HepG2 (cell line): ENCODE results near the gene ORC6. TPM values are rescaled to one million over a fixed set of nuclear protein-coding genes. Genes with fewer than 3 reads are reported as not detected.

ENCODE experiments used
- ARHGAP35 ChIP-seq: sonication (generic); formaldehyde crosslinking; IDR thresholded peaks from 2 replicates; pipeline ENCODE4 v1.9.0; 2022; ENCODE audit warnings: mild to moderate bottlenecking, inconsistent platforms, moderate library complexity, missing genetic modification reagents, borderline replicate concordance
- CAMTA2 ChIP-seq: sonication (generic); formaldehyde crosslinking; IDR thresholded peaks from 2 replicates; pipeline ENCODE4 v1.4.0; 2020; ENCODE audit warnings: mild to moderate bottlenecking, missing genetic modification reagents, borderline replicate concordance
- CERS6 ChIP-seq: sonication (generic); formaldehyde crosslinking; IDR thresholded peaks from 2 replicates; pipeline ENCODE4 v1.5.0; 2020; ENCODE audit warnings: missing genetic modification reagents
- HMG20B ChIP-seq: conservative IDR thresholded peaks from 2 replicates; pipeline ENCODE4 v1.6.1; 2016; ENCODE audit warnings: missing genetic modification reagents, missing compliant biosample characterization
- MAFG ChIP-seq: sonication (generic); formaldehyde crosslinking; IDR thresholded peaks from 2 replicates; pipeline ENCODE4 v1.5.1; 2020; ENCODE audit warnings: mild to moderate bottlenecking, missing genetic modification reagents
- NCOR1 ChIP-seq: fragments of 200-600 bp; sonication (generic); IDR thresholded peaks from 2 replicates; pipeline ENCODE4 v1.7.0; 2017; ENCODE audit warnings: antibody characterized with exemption, low read length, borderline replicate concordance
- NFIB ChIP-seq: sonication (generic); formaldehyde crosslinking; IDR thresholded peaks from 2 replicates; pipeline ENCODE4 v1.9.0; 2021; ENCODE audit warnings: missing genetic modification reagents, mild to moderate bottlenecking, borderline replicate concordance
- NR2F1 ChIP-seq, 2 experiments: fragments of 450-650 bp in 1 of 2; formaldehyde crosslinking in 1 of 2; IDR thresholded peaks; 2 replicates each; pipeline versions ENCODE4 v1.5.0 to v1.6.1; 2016 to 2020; ENCODE audit warnings: mild to moderate bottlenecking in 1 of 2, missing compliant biosample characterization in 1 of 2, missing genetic modification reagents in 1 of 2, moderate library complexity in 1 of 2
- PCBP1 ChIP-seq: fragments of 200-400 bp; formaldehyde crosslinking; IDR thresholded peaks from 2 replicates; pipeline ENCODE4 v1.6.1; 2017; ENCODE audit warnings: mild to moderate bottlenecking, low read depth, low read length, borderline replicate concordance
- SALL1 ChIP-seq: sonication (generic); formaldehyde crosslinking; IDR thresholded peaks from 2 replicates; pipeline ENCODE4 v1.8.0; 2022; ENCODE audit warnings: mild to moderate bottlenecking, missing genetic modification reagents
- SMYD3 ChIP-seq: sonication (generic); formaldehyde crosslinking; IDR thresholded peaks from 2 replicates; pipeline ENCODE4 v1.8.1; 2023; ENCODE audit warnings: mild to moderate bottlenecking, missing genetic modification reagents
- SP2 ChIP-seq: sonication (generic); formaldehyde crosslinking; IDR thresholded peaks from 2 replicates; pipeline ENCODE4 v1.5.1; 2020; ENCODE audit warnings: mild to moderate bottlenecking, missing genetic modification reagents
- ZFP90 ChIP-seq: sonication (generic); formaldehyde crosslinking; IDR thresholded peaks from 2 replicates; pipeline ENCODE4 v1.8.0; 2022; ENCODE audit warnings: missing genetic modification reagents, mild to moderate bottlenecking, inconsistent platforms, borderline replicate concordance
- ZIK1 ChIP-seq: sonication (generic); formaldehyde crosslinking; IDR thresholded peaks from 2 replicates; pipeline ENCODE4 v1.5.0; 2020; ENCODE audit warnings: mild to moderate bottlenecking, low read depth, missing genetic modification reagents, borderline replicate concordance
- ZNF232 ChIP-seq: sonication (generic); formaldehyde crosslinking; IDR thresholded peaks from 2 replicates; pipeline ENCODE4 v1.4.0; 2020; ENCODE audit warnings: missing genetic modification reagents, borderline replicate concordance
- ZNF260 ChIP-seq: sonication (generic); formaldehyde crosslinking; IDR thresholded peaks from 2 replicates; pipeline ENCODE4 v1.4.0; 2020; ENCODE audit warnings: missing genetic modification reagents, low read depth, mild to moderate bottlenecking, borderline replicate concordance
- ZNF263 ChIP-seq: sonication (generic); formaldehyde crosslinking; IDR thresholded peaks from 2 replicates; pipeline ENCODE4 v1.4.0; 2020; ENCODE audit warnings: missing genetic modification reagents
- ZNF33A ChIP-seq: sonication (generic); formaldehyde crosslinking; IDR thresholded peaks from 2 replicates; pipeline ENCODE4 v1.5.1; 2020; ENCODE audit warnings: missing genetic modification reagents, mild to moderate bottlenecking, moderate library complexity, borderline replicate concordance
- ZNF605 ChIP-seq: sonication (generic); formaldehyde crosslinking; IDR thresholded peaks from 2 replicates; pipeline ENCODE4 v1.8.0; 2022; ENCODE audit warnings: mild to moderate bottlenecking, missing genetic modification reagents
- ZNF652 ChIP-seq: IDR thresholded peaks from 2 replicates; pipeline ENCODE4 v1.6.1; 2016; ENCODE audit warnings: low read depth, borderline replicate concordance
- ZNF724P ChIP-seq: sonication (generic); formaldehyde crosslinking; IDR thresholded peaks from 2 replicates; pipeline ENCODE4 v1.8.0; 2022; ENCODE audit warnings: missing genetic modification reagents, borderline replicate concordance
- polyA plus RNA-seq, 8 experiments: library from polyadenylated mRNA; depleted of rRNA in 3 of 8; stranded (reverse) in 7 of 8; unstranded in 1 of 8; fragments of >200 nt; fragmentation: Illumina TruSeq in 4 of 8; extraction: Trizol in 4 of 8; gene quantifications; 2 replicates each; pipeline versions ENCODE4 v1.2.1 to v1.2.3, GENCODE V29; 2011 to 2016; ENCODE audit warnings: low read depth in 4 of 8, missing spikeins in 1 of 8, mixed read lengths in 1 of 8; ENCODE audit not compliant: insufficient read depth in 1 of 8
- total RNA-seq, 5 experiments: library from RNA; depleted of rRNA; stranded (reverse); fragments of >200 nt; fragmentation: Illumina TruSeq; extraction: Trizol; gene quantifications; 2 replicates each; pipeline ENCODE4 v1.2.3, GENCODE V29; 2016; ENCODE audit warnings: low read depth in 1 of 5
- TF ChIP-seq, protein P1 (sequence below): sonication (generic); formaldehyde crosslinking; IDR thresholded peaks from 2 replicates; pipeline ENCODE4 v1.8.1; 2023; ENCODE audit warnings: mild to moderate bottlenecking, missing genetic modification reagents
- TF ChIP-seq, protein P2 (sequence below): sonication (generic); formaldehyde crosslinking; IDR thresholded peaks from 2 replicates; pipeline ENCODE4 v1.5.0; 2020; ENCODE audit warnings: missing genetic modification reagents
- TF ChIP-seq, protein P3 (sequence below): sonication (generic); formaldehyde crosslinking; IDR thresholded peaks from 2 replicates; pipeline ENCODE4 v1.4.0; 2020; ENCODE audit warnings: missing genetic modification reagents

Gene ORC6
- total and polyA plus RNA-seq, 2 of the 13 experiments (the other 11 are each of a cell fraction or from before 2014, with no cell fraction given): 34.2 to 69.8 TPM

- TF ChIP-seq SMYD3 (CRISPR knock-in tag) (0 out of 2 replicates have a peak, but pooled peaks have one; percentile 40), CAMTA2 (CRISPR knock-in tag) (no peak), ZIK1 (CRISPR knock-in tag) (0 out of 2 replicates have a peak, but pooled peaks have one; percentile 63), ZNF232 (CRISPR knock-in tag) (peak; percentile 32; the same call in 1 of the 2 replicates), PCBP1 (no peak), NR2F1 (CRISPR knock-in tag; IDR thresholded peaks at IDR 0.05) (no peak), ZNF652 (CRISPR knock-in tag) (no peak), HMG20B (CRISPR knock-in tag) (no peak), CERS6 (CRISPR knock-in tag) (peak; percentile 52; the same call in 1 of the 2 replicates), NCOR1 (no peak; the same call in 1 of the 2 replicates), NFIB (no peak), ZNF724P (CRISPR knock-in tag) (peak; percentile 83), ZNF260 (CRISPR knock-in tag) (no peak), ARHGAP35 (no peak; the same call in none of the 2 replicates), ZFP90 (CRISPR knock-in tag) (no peak), ZNF605 (CRISPR knock-in tag) (no peak), SALL1 (CRISPR knock-in tag) (peak; percentile 77), MAFG (no peak), SP2 (CRISPR knock-in tag) (peak; percentile 98), ZNF263 (CRISPR knock-in tag) (no peak; the same call in 1 of the 2 replicates), ZNF33A (CRISPR knock-in tag) (no peak; the same call in 1 of the 2 replicates)
- TF ChIP-seq, protein P1, sequence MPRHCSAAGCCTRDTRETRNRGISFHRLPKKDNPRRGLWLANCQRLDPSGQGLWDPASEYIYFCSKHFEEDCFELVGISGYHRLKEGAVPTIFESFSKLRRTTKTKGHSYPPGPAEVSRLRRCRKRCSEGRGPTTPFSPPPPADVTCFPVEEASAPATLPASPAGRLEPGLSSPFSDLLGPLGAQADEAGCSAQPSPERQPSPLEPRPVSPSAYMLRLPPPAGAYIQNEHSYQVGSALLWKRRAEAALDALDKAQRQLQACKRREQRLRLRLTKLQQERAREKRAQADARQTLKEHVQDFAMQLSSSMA (CRISPR knock-in tag): no peak
- TF ChIP-seq, protein P2, sequence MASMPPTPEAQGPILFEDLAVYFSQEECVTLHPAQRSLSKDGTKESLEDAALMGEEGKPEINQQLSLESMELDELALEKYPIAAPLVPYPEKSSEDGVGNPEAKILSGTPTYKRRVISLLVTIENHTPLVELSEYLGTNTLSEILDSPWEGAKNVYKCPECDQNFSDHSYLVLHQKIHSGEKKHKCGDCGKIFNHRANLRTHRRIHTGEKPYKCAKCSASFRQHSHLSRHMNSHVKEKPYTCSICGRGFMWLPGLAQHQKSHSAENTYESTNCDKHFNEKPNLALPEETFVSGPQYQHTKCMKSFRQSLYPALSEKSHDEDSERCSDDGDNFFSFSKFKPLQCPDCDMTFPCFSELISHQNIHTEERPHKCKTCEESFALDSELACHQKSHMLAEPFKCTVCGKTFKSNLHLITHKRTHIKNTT: no peak
- TF ChIP-seq, protein P3, sequence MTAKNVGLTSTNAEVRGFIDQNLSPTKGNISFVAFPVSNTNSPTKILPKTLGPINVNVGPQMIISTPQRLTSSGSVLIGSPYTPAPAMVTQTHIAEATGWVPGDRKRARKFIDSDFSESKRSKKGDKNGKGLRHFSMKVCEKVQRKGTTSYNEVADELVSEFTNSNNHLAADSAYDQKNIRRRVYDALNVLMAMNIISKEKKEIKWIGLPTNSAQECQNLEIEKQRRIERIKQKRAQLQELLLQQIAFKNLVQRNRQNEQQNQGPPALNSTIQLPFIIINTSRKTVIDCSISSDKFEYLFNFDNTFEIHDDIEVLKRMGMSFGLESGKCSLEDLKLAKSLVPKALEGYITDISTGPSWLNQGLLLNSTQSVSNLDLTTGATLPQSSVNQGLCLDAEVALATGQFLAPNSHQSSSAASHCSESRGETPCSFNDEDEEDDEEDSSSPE (CRISPR knock-in tag): peak; percentile 99
These were observed at the start of gene ORC6 (continued) for GRCh38 chr16:46689365-46690280.
